T-helper 1 cell treated with Interleukin-12 subunit alpha and Interleukin-12 subunit beta and Interleukin-4 antibody, amounts not matched to agents 30 μg/mL and 1 μg/mL, for 36 hours (primary cell): ENCODE results near the gene GNAO1.
"Not testable (repeated sequence)": the region's sequence is repeated elsewhere in the genome, so short reads cannot be mapped to it uniquely, and the experiment has no call there.

Source experiments
- H3K27ac Mint-ChIP-seq: one replicate; pipeline ENCODE4 v1.8.0; 2021; ENCODE audit warnings: mild to moderate bottlenecking, mixed read lengths
- H3K27me3 Mint-ChIP-seq: one replicate; pipeline ENCODE4 v1.8.0; 2021; ENCODE audit warnings: low read depth, mixed read lengths
- H3K36me3 Mint-ChIP-seq: one replicate; pipeline ENCODE4 v1.8.0; 2021; ENCODE audit warnings: low read depth, mixed read lengths
- H3K4me1 Mint-ChIP-seq: one replicate; pipeline ENCODE4 v1.8.0; 2021; ENCODE audit warnings: low read depth, mixed read lengths
- H3K4me3 Mint-ChIP-seq: one replicate; pipeline ENCODE4 v1.8.0; 2021; ENCODE audit warnings: mild to moderate bottlenecking, moderate library complexity, mixed read lengths
- H3K9me3 Mint-ChIP-seq: one replicate; pipeline ENCODE4 v1.8.0; 2021; ENCODE audit warnings: mixed read lengths

GNAO1 gene

GRCh38 chr16:56396724-56397123, 205.4 kb downstream of the GNAO1 start:
- not testable (repeated sequence) for H3K9me3 Mint-ChIP-seq, H3K4me3 Mint-ChIP-seq, H3K27ac Mint-ChIP-seq, H3K27me3 Mint-ChIP-seq, H3K4me1 Mint-ChIP-seq
- H3K36me3 Mint-ChIP-seq: peaks cover 41% of the 10 kb centered on the region

- H3K9me3 Mint-ChIP-seq: no peaks in the 10 kb centered on the region
- H3K4me3 Mint-ChIP-seq: no peak overlapping the region
- H3K27me3 Mint-ChIP-seq: no peaks in the 10 kb centered on the region
- peaks cover 35% of the 10 kb centered on the region for H3K36me3 Mint-ChIP-seq
- H3K4me1 Mint-ChIP-seq: no peaks in the 10 kb centered on the region
- H3K27ac Mint-ChIP-seq: no peak overlapping the region
Measured at GRCh38 chr16:56399047-56399446, 207.8 kb downstream of the GNAO1 start.

GRCh38 chr16:56399486-56399885, 208.2 kb downstream of the GNAO1 start:
- Mint-ChIP-seq H3K9me3 (no peaks in the 10 kb centered on the region), H3K27me3 (no peaks in the 10 kb centered on the region), H3K36me3 (peaks cover 38% of the 10 kb centered on the region)

GRCh38 chr16:56400458-56400857, 209.2 kb downstream of the GNAO1 start:
- Mint-ChIP-seq H3K36me3 (peaks cover 39% of the 10 kb centered on the region), H3K27ac (no peak overlapping the region), H3K9me3 (no peaks in the 10 kb centered on the region), H3K4me3 (no peak overlapping the region), H3K4me1 (peaks cover 2% of the 10 kb centered on the region), H3K27me3 (no peaks in the 10 kb centered on the region)

More at GRCh38 chr16:56399486-56399885, 208.2 kb downstream of the GNAO1 start:
- H3K4me1 Mint-ChIP-seq: no peaks in the 10 kb centered on the region
- H3K27ac Mint-ChIP-seq: no peak overlapping the region
- no peak overlapping the region for H3K4me3 Mint-ChIP-seq

- Mint-ChIP-seq H3K4me3 (no peak overlapping the region), H3K9me3 (no peaks in the 10 kb centered on the region), H3K27me3 (no peaks in the 10 kb centered on the region), H3K27ac (no peak overlapping the region), H3K4me1 (peaks cover 5% of the 10 kb centered on the region), H3K36me3 (peaks cover 35% of the 10 kb centered on the region)
Measured at GRCh38 chr16:56401482-56401881, 210.2 kb downstream of the GNAO1 start.

GRCh38 chr16:56405977-56406672, 214.8 kb downstream of the GNAO1 start:
- no peak overlapping the region for H3K4me3 Mint-ChIP-seq
- H3K9me3 Mint-ChIP-seq: no peaks in the 10 kb centered on the region
- H3K27ac Mint-ChIP-seq: no peak overlapping the region
- H3K27me3 Mint-ChIP-seq: no peaks in the 10 kb centered on the region
- peaks cover 24% of the 10 kb centered on the region for H3K36me3 Mint-ChIP-seq
- H3K4me1 Mint-ChIP-seq: peaks cover 5% of the 10 kb centered on the region
